Measurements from ENCODE around the gene SPACA6.
"Not testable (repeated sequence)": the region's sequence is repeated elsewhere in the genome, so short reads cannot be mapped to it uniquely, and the experiment has no call there.

Gene SPACA6

DNA sequence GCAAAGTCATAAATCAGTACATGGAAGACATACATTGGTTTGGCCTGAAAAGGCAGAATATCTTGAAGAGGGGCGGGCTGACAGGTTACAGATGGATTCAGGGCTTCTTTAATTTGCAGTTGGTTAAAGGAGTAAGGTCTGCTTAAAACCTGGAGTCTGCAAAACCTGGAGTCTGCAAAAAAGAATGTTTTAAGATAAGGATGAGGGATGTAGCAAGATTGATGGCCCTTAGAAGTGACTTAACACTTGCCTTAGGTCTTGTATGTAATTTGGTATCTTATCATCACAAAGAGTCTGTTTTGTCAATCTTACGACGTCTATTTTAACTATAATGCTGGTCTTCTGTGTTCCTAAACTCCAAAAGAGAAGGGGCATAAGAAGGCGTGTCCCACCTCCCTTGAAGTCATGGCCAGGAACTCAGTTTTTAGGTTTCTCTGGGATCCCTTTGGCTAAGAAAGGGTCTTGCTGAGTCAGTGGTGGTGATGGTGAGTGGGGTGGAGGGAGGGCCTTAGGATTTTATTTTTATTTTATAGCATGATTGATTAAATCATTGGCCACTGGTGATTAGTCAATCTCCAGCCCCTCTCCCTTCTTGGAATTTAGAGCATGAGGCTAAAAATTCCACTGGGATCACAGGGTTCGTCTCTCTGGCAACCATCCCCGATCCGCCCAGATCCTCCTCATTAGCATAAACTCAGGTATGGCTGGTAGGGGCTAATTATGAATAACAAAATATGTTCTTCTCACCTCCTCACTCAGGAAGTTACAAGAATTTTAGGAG, 40.8 kb downstream of the SPACA6 start:
- DNase-seq (ENCODE audit: low read depth in 2 of 2): no peak

DNA sequence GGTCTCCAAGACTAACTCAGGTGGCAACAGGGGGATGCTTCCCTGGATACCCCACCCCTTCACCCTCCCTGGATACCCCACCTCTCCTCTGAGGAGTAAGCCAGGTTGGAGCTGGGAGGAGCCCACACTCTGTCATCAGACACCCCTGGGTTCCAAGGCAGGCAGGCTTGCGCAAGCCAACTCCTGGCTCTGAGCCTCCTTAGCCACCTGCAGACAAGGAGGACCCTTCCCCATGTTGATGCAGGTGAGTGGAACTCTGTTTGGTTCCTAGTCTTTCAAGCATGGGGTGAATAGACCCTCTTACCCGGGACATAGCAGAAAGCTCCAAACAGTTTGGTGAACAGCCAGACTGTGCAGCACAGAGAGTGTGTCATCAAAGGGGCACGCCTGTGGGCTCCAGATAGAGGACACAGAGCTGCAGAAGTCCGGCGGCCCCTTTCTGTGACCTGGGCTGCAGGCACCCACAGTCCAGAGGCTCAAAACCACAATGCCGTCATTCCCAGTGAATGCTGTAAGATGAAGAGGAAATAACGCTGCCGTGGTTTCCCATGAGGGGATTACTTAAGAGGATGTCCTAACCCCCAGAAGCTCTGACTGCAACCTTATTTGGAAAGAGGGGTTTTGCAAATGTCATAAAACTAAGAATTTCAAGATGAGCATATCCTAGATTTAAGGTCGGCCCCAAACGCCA, 42.8 kb downstream of the SPACA6 start:
- DNase-seq (ENCODE audit: low read depth in 2 of 2): peak; percentile 50 to 56

DNA sequence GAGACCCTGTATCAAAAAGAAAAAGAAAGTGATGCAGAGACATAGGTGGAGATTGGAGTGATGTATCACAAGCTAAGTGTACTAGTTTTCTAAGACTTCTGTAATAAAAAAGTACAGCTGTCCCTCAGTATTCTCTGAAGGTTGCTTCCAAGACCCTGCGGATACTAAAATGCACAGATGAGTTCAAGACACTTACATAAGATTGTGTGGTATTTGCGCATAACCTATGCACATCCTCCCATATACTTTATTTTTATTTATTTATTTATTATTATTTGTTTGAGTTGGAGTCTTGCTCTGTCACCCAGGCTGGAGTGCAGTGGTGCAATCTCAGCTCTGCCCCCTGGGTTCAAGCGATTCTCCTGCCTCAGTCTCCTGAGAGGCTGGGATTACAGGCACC, 44.3 kb downstream of the SPACA6 start:
- no peak for DNase-seq (ENCODE audit: low read depth in 2 of 2)

DNA sequence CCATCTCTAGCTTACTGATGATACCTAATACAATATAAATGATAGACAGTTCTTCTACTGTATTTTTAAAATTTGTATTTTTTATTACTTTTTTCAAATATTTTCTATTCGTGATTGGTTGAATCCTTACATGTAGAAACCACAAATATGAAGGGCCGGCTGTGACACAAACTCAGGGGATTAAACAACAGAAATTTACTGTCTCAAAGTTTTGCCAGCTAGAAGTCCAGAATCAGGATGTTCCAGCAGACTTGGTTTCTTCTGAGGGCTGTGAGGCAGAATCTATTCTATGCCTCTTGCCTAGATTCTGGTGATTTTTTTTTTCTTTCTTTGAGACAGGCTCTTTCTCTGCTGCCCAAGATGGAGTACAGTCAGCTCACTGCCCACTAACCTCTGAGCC, 44.8 kb downstream of the SPACA6 start:
- DNase-seq (ENCODE audit: low read depth in 2 of 2): no peak

DNA sequence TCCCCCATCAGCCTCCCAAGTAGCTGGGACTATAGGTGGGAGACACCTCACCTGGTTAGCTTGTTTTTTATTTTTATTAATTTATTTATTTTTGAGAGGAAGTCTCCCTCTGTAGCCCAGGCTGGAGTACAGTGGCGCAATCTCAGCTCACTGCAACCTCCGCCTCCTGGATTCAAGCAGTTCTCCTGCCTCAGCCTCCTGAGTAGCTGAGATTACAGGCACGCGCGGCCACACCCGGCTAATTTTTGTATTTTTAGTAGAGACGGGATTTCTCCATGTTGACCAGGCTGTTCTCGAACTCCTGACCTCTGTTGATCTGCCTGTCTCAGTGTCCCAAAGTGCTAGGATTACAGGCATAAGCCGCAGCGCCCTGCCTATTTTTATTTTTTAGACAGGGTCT, 45.4 kb downstream of the SPACA6 start:
- DNase-seq (ENCODE audit: low read depth in 2 of 2): not testable (repeated sequence)

DNA sequence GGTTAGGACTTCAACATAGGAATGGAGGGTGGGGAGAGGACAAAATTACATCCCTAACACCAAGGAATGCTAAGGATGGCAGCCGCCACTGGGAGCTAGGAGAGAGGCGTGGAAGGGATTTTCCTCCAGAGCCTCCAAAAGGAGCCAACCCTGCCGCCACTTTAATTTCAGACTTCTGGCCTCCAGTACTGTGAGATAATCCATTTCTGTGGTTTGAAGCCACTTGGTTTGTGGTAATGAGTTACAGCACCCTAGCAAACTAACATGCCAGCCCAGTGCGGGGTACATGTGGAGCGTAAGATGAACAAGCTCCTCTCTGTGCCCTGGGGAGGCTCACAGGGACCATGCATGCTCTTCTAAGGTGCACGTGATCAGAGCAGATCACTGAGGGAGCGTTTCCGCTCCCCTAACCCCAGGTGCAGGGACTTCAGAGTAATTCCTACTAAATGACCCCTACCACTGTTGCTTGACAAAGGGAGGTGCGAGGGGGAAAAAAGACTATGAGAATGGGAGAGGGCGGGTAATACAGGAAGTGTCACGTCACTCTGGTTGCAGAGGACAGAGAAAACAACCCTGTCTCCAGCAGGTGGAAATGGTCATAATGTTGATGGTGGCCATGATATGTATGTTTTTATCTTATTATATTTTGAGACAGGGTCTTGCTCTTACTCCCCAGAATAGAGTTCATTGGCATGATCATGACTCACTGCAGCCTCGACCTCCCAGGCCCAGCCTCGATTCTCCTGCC, 46.5 kb downstream of the SPACA6 start:
- DNase-seq (ENCODE audit: low read depth in 2 of 2): no peak

DNA sequence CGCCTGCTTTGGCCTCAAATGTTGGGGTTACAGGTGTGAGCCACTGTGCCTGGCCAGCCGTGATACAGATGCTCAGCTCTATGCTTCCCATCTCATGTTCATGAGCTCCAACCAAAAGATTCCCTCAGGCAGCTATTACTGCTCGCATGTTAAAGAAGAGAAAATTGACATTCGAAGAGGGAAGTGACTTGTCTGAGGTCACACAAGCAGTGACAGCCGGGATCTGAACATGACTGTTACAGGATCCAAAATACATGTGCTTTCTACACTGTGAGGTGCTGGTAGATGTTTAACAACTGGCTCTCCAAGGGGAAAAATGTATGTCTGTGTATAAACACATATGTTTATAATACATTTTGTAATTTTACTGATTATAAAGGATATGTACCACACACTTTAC, 47.2 kb downstream of the SPACA6 start:
- DNase-seq (ENCODE audit: low read depth in 2 of 2): no peak

DNA sequence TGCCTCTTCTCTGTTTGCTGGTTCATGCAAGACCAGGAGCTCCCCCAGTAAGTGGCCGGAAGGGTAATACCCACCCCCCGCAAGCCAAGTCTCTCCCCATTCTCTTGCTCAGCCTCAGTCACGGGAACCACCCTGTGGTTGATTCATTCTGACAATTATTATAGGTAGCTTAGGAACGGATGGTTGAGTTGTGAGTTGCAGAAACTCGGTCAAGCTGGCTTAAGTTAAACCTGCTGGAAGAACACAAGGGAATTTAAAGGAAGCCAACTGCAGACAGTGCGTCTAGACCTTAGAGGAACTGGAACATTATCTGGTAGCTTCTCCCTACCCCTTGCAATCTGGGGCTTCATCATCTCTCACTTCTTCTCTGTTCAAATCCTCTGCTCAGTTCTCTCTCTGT, 49.7 kb downstream of the SPACA6 start:
- DNase-seq (ENCODE audit: low read depth in 2 of 2): peak; percentile 56 to 61

DNA sequence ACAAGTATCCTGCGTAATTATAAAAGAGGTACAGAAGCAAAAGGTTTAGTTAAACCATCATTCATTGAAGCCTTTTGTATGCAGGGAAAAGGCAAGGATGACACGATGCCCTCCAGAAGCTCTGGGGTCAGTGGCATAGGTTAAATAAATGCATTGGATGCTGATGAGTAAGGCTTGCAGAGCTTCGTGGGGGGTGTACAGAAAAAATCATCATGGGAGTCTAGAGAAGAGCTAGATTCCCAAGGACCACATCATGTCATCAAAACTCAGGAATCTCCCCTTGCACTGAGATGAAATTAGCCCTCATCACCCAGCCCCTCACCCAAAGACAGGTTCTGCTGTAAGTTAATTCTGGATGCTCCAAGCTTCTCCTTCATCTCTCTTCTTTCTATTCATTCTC, 50.3 kb downstream of the SPACA6 start:
- DNase-seq (ENCODE audit: low read depth in 2 of 2): no peak

DNA sequence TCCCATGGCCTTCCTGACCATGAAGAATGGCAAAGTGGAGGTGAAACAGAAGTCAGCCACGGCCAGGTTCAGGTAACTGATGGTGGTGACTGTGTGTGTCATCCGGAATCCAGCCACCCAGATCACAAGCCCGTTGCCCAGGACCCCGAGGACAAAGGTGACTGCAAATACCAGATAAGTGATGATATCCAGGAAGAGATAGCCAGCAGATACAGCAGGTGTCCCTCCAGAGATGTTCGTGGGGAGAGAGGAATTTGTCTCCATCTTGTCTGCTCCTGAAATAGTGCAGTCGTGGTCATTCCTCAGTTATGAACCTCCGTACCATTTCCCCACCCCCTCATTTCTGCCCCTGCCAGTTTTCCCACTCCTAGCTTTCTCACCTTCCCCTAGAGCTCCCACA, 53.6 kb downstream of the SPACA6 start:
- no peak for DNase-seq (ENCODE audit: low read depth in 2 of 2)

DNA sequence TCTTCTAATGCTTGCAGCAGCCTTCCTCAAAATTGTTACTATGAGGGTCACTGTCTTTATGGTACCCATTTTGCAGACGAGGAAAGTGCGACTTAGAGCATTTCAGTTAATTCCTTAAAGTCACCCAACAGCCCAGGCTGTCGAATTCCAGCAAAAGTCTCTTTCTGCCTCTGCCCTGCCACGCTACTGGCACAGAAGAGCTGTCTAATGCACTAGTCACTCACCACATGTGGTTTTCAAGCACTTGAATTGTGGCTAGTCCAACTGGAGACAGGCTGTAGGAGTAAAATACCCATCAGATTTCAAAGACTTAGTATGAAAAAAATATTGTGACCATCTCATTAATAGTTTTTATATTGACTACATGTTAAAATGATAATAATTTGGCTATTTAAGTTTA, 56.8 kb downstream of the SPACA6 start:
- DNase-seq (ENCODE audit: low read depth in 2 of 2): no peak

DNA sequence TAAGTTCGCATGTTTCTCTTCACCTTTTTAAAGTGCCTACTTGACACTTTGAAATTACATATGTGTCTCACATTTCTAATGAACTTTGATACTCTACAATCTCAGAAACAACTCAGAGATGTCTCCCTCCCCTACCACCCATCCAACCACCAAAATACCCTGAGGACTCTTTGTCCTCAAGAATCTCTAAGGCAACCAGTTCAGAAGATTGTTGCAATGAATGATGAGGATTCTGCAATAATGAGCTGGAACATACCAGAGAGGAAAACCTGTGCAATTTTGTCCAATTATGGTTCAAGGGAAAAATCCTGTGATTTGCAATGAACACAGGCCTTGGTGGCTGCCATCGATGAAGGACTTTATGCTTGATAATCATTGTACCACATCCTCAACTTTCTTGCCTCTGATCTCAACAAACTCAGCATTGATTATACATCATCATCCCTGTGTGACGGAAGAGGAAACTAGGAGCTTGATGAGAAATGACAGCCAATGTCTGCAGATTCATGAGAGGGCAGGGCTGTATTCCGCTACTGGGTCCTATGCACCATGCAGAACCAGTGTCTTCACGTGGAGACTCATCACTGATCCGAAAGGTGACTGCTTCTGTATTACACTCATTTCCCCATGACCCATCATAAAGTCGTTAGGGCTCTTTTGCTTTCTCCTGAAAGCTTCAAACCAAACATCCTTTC, 57.4 kb downstream of the SPACA6 start:
- DNase-seq (ENCODE audit: low read depth in 2 of 2): no peak

DNA sequence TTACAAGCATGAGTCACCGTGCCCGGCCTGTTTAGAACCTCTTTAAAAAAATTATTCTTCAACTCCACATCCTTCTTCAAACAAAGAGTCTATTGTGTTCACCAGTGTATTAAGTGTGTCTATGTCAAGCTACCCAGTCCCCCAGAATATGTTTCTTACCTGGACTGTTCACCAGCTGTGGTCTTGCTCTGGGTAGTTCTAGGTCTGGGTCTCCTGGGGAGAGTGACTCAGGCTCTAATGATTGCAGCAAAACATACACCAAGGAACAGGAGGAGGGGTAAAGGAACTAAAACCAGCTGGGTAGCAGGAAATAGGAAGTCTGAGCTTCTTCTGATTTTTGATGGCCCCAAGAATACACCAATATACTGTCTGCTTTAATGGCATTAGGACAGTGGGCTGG, 58.5 kb downstream of the SPACA6 start, which contains the start of gene FPR1:
Gene FPR1, minus strand, starts transcription at position 224 of the 400 bp plus-strand sequence. CDS start 4,884 bp downstream, outside the sequence.
- no peak for DNase-seq (ENCODE audit: low read depth in 2 of 2)

DNA sequence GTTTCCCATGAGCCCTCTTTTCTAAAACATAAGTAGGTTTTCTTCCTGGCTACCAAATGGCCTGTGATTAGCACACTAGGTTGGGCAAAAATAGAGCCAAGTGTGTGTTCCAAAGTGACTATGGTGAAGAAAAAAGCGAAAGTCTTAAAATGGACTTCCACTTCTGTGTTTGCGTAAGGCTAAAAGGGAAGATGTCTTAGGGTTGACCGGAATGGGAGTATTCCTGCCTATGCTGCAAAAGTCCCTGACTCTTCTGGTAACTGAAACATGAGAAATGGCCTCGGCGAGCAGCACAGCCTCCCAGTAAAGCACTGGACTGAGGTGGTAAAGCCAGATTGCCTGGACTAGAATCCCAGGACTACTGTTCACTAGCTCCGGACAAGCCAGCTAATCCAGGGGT, 61.0 kb downstream of the SPACA6 start:
- DNase-seq (ENCODE audit: low read depth in 2 of 2): no peak

DNA sequence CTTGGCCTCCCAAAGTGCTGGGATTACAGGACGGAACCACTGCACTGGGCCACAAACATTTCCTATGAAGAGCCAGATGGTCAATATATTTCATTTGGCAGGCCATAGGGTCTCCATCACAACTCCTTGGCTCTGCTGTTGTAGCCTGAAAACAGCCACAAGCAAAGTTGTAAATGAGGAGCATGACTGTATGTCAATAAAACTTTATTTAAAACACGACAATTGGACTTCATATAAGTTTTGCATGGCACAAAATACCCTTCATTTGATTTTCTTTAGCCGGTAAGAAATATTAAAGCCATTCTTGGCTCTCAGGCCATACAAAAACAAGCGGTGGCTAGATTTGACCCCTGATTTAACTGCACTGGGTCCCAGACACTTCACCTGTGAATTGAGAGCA, 61.6 kb downstream of the SPACA6 start:
- no peak for DNase-seq (ENCODE audit: low read depth in 2 of 2)
